GM19193 (cell line): Measurements from ENCODE around the gene RMRP.
A peak's percentile ranks its signal among the peaks of the same experiment; 100 is the strongest.

Experiments
- POLR2A ChIP-seq: IDR thresholded peaks from 4 replicates; pipeline ENCODE4 v1.6.1; 2011; ENCODE audit not compliant: insufficient read depth, insufficient read length; ENCODE audit errors: extremely low read depth

RMRP gene

GRCh38 chr9:35646533-35647265, 11.1 kb downstream of the RMRP start:
- TF ChIP-seq POLR2A, result peak; percentile 73

GRCh38 chr9:35646153-35646532, 11.7 kb downstream of the RMRP start:
- no peak for TF ChIP-seq POLR2A

GRCh38 chr9:35643046-35643445, 14.8 kb downstream of the RMRP start:
- TF ChIP-seq POLR2A, result no peak

DNA sequence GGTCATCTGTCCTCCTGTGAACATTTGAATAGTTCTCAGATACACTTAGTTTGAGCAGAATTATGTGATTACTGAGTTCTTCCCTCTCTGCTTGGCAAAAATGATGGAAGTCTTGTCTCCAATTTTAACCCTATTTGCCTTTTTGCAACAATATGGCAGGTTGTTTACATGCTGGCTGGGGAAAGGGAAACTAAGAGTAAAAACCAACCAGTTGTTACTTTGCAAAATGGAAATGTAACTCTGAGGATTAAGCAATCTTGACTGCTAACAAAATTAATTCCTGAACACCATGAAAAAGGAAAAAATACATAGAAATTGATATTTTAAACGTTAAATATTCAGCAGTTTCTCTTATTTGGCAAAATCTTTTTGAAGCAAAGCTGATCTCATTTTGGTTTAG, 18.2 kb downstream of the RMRP start:
- no peak for TF ChIP-seq POLR2A

- TF ChIP-seq POLR2A, result no peak
Observed at GRCh38 chr9:35636135-35636876, 21.5 kb downstream of the RMRP start.

GRCh38 chr9:35635730-35636129, 22.1 kb downstream of the RMRP start:
- TF ChIP-seq POLR2A, result no peak

GRCh38 chr9:35629597-35629996, 28.2 kb downstream of the RMRP start:
- no peak for TF ChIP-seq POLR2A

- no peak for TF ChIP-seq POLR2A
Observed at GRCh38 chr9:35628389-35628991, 29.3 kb downstream of the RMRP start.

GRCh38 chr9:35627575-35627974, 30.2 kb downstream of the RMRP start:
- TF ChIP-seq POLR2A, result no peak

DNA sequence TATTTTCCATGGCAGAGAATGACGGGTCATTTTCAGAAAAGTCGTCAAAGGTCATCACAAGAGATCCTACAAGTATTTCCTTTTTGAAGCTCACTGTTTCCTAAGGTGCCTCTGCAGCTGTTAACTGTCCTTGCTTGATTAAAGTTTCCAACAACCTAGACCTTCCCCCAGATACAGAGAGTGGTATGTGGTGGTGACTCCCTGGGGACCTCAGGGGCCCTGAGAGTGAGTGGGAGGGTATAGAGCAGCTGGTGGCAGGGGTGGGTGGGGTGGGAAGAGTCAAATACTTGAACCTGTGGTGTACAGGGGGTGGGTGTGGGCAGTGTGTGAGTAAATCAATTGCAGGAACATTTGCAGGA, 38.0 kb downstream of the RMRP start:
- TF ChIP-seq POLR2A, result no peak

- TF ChIP-seq POLR2A, result peak; percentile 51
Observed at GRCh38 chr9:35618854-35619799, 38.7 kb downstream of the RMRP start.

- peak; percentile 46 for TF ChIP-seq POLR2A
Observed at GRCh38 chr9:35618325-35618727, 39.5 kb downstream of the RMRP start, which contains the start of gene CD72. Gene CD72, minus strand, starts transcription at chr9:35618413. Its CDS starts 110 bp downstream, at chr9:35618303.

- no peak for TF ChIP-seq POLR2A
Observed at GRCh38 chr9:35617548-35617947, 40.3 kb downstream of the RMRP start.

DNA sequence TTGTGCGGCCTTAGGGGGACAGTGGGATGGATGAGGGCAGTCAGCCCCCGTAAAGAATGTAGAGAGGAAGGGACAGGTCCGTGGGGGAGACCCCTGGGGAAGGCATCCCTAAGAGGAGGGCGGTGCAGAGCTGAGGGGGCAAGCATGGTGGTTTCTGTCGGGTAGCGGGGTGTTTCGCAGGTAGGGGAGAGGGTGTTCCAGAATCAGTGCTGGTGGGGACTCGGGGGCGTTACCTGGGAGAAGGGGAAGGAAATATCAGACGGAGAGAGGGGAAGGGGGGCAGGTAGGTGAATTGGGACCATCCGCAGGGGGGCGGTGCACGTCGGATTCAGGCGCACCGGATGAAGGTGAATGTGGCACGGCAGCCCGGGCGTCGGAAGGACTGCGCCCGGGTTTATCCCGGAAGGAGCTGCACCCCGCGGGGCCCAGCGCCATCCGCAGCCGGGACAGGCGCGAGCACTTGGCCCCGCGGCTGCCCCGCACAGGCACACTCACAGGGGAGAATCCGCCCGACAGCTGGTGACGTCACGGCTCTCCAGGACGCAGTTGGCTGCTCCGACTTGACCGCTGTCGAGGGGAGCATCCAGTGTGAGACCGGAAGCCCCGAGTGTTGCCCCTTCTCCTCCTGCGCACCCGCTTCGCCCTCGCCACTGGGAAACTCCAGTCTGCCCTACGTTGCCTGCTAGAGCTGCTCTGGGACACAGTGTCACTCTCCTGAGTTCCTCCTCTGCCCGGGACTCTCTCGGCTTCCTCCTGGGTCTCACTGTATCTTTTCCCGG, 40.9 kb downstream of the RMRP start:
- peak; percentile 75 for TF ChIP-seq POLR2A
